OCI-LY3 (cell line): ENCODE measurements around the gene BTBD6.

Experiments
- CTCF ChIP-seq: fragments of 200-600, 300-600 bp; sonication (generic); IDR thresholded peaks from 2 replicates; pipeline ENCODE4 v1.5.1; 2014; ENCODE audit warnings: antibody characterized with exemption, low read length, low read depth
- EZH2phosphoT487 ChIP-seq: fragments of 200-600 bp; shearing (Covaris generic); IDR thresholded peaks from 2 replicates; pipeline ENCODE4 v1.6.1; 2018; ENCODE audit warnings: antibody characterized with exemption, mixed run types, low read depth

- TF ChIP-seq CTCF, result no peak
- no peak for TF ChIP-seq EZH2phosphoT487
These were observed 37.1 kb upstream of the BTBD6 start for GRCh38 chr14:105211086-105211757.
